GM13977 (cell line): ENCODE results near the gene G3BP2.
"Not testable (repeated sequence)": the region's sequence is repeated elsewhere in the genome, so short reads cannot be mapped to it uniquely, and the experiment has no call there.

Experiments used
- DNase-seq: peaks from one replicate; pipeline ENCODE4 v3.0.0; 2012; ENCODE audit warnings: low spot score
- CTCF ChIP-seq: IDR thresholded peaks from 2 replicates; pipeline ENCODE4 v1.5.1; 2012; ENCODE audit warnings: mild to moderate bottlenecking, control low read depth; ENCODE audit not compliant: insufficient read depth; ENCODE audit errors: extremely low read depth, missing control alignments
- in situ Hi-C: fragments of 300-500 bp; cut with MboI; formaldehyde crosslinking; loops from one replicate; pipeline ENCODE4 v1.12.0; 2022; ENCODE audit warnings: low sequenced_read_pairs, low pct_unique_long_range_greater_than_20kb, mixed read lengths, inconsistent platforms; ENCODE audit not compliant: unreplicated experiment

The G3BP2 gene

GRCh38 chr4:75673027-75673958, at the start of gene G3BP2:
Gene G3BP2, minus strand, starts transcription at chr4:75673411. Its CDS starts 11,386 bp downstream, at chr4:75662025.
- peak; percentile 95 for DNase-seq
- in situ Hi-C loops: no loop called here
- no peak for TF ChIP-seq CTCF

- TF ChIP-seq CTCF: no peak
- in situ Hi-C loops: no loop called here
- no peak for DNase-seq
Observed at GRCh38 chr4:75722417-75722816, 49.2 kb upstream of the G3BP2 start.

DNA sequence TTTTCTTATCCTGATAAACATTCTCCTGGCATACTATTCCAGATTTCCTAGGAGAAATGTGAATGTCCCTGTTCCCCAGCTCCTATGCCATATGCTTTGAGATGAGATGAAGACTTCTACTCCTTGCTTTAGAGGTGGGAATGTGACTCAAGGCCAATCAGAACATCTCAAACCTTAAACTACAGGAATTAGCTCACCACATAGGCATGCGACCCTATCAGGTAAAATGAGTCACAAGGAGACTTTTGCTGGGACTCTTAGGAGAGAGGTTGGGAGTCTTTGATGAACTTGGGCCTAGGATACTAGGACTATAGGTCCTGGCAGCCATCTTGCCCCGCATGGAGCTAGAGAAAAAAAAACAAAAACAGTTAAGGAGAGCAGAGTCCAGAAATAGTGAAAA, 45.3 kb upstream of the G3BP2 start:
- no peak for TF ChIP-seq CTCF
- DNase-seq: no peak
- in situ Hi-C loops: no loop called here

DNA sequence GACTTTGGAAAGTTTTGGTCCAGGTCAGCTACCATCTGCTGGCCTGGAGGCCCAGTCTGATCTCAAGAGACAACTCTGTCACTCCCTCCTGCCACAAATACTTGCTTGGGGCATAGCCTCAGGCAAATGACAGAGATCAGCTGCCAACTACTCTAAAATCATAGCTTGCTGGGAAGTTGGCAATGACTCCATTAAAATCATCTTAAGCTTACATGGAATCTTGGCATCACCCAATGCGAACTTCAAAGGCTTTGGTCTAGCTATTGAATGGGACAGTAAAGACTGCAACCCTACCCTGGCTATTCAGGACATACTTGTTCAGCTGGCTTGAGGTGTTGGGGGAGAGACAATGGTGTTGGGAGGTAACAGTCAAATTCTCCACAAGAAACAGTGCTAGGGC, 44.2 kb upstream of the G3BP2 start:
- in situ Hi-C loops: no loop called here
- DNase-seq: no peak
- no peak for TF ChIP-seq CTCF

DNA sequence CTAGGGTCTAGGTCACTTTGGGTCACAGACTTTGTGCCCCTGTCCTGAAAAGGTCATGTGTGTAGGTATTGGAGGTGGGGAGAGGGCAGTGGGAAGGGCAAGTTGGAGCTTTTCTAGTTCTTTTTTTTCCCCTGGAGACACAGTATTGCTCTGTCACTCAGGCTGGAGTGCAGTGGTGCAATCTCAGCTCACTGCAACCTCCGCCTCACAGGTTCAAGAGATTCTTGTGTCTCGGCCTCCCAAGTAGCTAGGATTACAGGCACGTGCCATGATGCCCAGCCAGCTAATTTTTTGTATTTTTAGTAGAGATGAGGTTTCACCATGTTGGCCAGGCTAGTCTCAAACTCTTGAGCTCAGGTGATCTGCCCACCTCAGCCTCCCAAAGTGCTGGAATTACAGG, 42.8 kb upstream of the G3BP2 start:
- in situ Hi-C loops: not testable (repeated sequence)

GRCh38 chr4:75715105-75715799, 42.0 kb upstream of the G3BP2 start:
- TF ChIP-seq CTCF: no peak
- in situ Hi-C loops: no loop called here
- DNase-seq: peak; percentile 24

More for the DNA sequence above, 42.8 kb upstream of the G3BP2 start:
- not testable (repeated sequence) for DNase-seq

DNA sequence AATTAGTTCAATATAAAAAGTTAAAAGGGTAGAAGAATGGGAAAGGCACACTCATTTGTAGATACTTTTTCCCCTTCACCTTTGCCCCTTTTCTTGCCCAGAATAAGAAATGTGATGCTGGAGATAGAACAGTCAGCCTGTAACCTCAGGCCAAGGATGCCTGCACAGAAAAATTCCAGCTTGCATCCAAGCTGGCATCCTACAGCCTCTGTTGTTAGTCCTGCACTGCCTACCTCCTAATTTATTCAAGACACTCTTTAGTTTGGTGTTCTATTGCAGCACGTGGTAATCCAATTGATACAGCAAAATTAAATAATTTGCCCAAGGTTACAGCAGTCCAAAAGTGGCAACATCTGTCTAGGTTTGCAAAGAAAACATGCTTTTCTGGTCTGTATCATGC, 41.5 kb upstream of the G3BP2 start:
- no peak for TF ChIP-seq CTCF
- in situ Hi-C loops: no loop called here
- DNase-seq: no peak
